GM12892 (cell line): Measurements from ENCODE around the gene NAT16.

ENCODE experiments used
- POLR2A ChIP-seq: IDR thresholded peaks from 2 replicates; pipeline ENCODE4 v1.6.1; 2011; ENCODE audit warnings: low read depth, low read length, control low read depth
- POLR2AphosphoS5 ChIP-seq: IDR thresholded peaks from 2 replicates; pipeline ENCODE4 v1.6.1; 2011; ENCODE audit warnings: low read depth, low read length, control low read depth

DNA sequence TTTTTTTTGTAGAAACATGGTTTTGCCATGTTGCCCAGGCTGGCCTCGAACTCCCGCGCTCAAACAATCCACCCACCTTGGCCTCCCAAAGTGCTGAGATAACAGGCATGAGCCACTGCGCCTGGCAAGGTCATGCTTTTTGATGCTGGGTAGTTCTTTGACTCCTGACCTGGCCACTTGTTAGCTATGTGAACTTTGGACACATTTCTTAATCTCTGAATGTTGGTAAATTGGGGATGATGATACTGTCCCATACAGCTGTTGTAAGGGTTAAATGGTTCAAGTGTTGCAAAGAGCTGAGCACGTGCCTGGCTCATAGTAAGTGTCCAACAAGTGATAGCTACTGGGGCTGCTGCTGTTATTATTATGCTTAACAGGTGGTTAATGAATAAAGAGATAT is 40.2 kb upstream of the NAT16 start:
- TF ChIP-seq POLR2AphosphoS5, result no peak
- no peak for TF ChIP-seq POLR2A
